Heart left ventricle (tissue), 16 donors: ENCODE data around the gene PLCB3. TPM values are rescaled to one million over a fixed set of nuclear protein-coding genes. Genes with fewer than 3 reads are reported as not detected.

ENCODE experiments used
- ATAC-seq, 4 donors: fragments of 200-7000 bp; cut with Tn5 transposase; one replicate each; pipeline ENCODE4 v1.9.1; 2020 to 2022; ENCODE audit warnings: moderate library complexity in 4 of 4, mild to moderate bottlenecking in 3 of 4, moderate number of reproducible peaks in 1 of 4
- DNase-seq, 5 donors: peaks; one replicate each; pipeline ENCODE4 v3.0.0-alpha.2; 2020
- H3K27ac ChIP-seq, 12 donors: fragments of 200-600 bp; sonication (generic) in 4 of 12; one replicate each; pipeline versions ENCODE4 v1.5.0 to v1.8.0; 2016 to 2022; ENCODE audit warnings: mild to moderate bottlenecking in 2 of 12
- H3K27me3 ChIP-seq, 9 donors: fragments of 200-600 bp; sonication (generic) in 2 of 9; one replicate each; pipeline versions ENCODE4 v1.5.1 to v1.8.0; 2016 to 2022; ENCODE audit warnings: mild to moderate bottlenecking in 3 of 9
- H3K36me3 ChIP-seq, 9 donors: fragments of 200-600 bp; sonication (generic) in 2 of 9; one replicate each; pipeline versions ENCODE4 v1.5.0 to v1.8.0; 2018 to 2022; ENCODE audit warnings: mild to moderate bottlenecking in 2 of 9
- H3K4me1 ChIP-seq, 12 donors: fragments of 200-600 bp; sonication (generic) in 4 of 12; one replicate each; pipeline versions ENCODE4 v1.5.0 to v1.8.0; 2016 to 2022; ENCODE audit warnings: mild to moderate bottlenecking in 3 of 12
- H3K4me3 ChIP-seq, 12 donors: fragments of 200-600 bp; sonication (generic) in 4 of 12; one replicate each; pipeline versions ENCODE4 v1.5.0 to v1.8.0; 2017 to 2022; ENCODE audit warnings: mild to moderate bottlenecking in 9 of 12, moderate library complexity in 4 of 12
- H3K9me3 ChIP-seq, 12 donors: fragments of 200-600 bp; sonication (generic) in 4 of 12; one replicate each; pipeline versions ENCODE4 v1.5.0 to v1.8.0; 2016 to 2022; ENCODE audit warnings: mild to moderate bottlenecking in 1 of 12
- CTCF ChIP-seq, 12 donors: fragments of 200-600 bp; sonication (generic) in 4 of 12; IDR thresholded peaks; one replicate each; pipeline versions ENCODE4 v1.5.0 to v1.8.0; 2018 to 2022; ENCODE audit warnings: antibody characterized with exemption in 12 of 12, mild to moderate bottlenecking in 5 of 12
- POLR2A ChIP-seq, 2 donors: fragments of 450-650 bp; IDR thresholded peaks; one replicate each; pipeline ENCODE4 v1.6.1; 2017; ENCODE audit warnings: antibody characterized with exemption in 2 of 2, mild to moderate bottlenecking in 2 of 2, moderate library complexity in 2 of 2
- WGBS, 4 donors: extraction: QIAGEN DNeasy Blood & Tissue Kit in 2 of 4; methylation state at CpG; one replicate each; pipeline versions ENCODE4 v1.1.5 to v1.1.7; 2013 to 2018; 5-methylcytosine and 5-hydroxymethylcytosine counted together
- intact Hi-C, 10 donors: fragments of 100-400 bp; cut with DNase I; formaldehyde crosslinking; loops; one replicate each; pipeline versions ENCODE4 v1.11.1 to v1.14.2; 2022
- polyA plus RNA-seq, 2 donors: library from polyadenylated mRNA; stranded (reverse); fragments of 200-250 nt; gene quantifications; one replicate each; pipeline ENCODE4 v1.2.3, GENCODE V29; 2013
- total RNA-seq, 9 donors: library from RNA; depleted of rRNA in 2 of 9; stranded (reverse); fragments of >200 nt in 2 of 9; fragmentation: NEBNext Ultra II Directional in 3 of 9; extraction: Animal tissue kit (Norgen Biotek cat#: 25700) in 3 of 9; gene quantifications; one replicate each; pipeline versions ENCODE4 v1.1.0 to v1.2.4, GENCODE V29; 2016 to 2023
- donor health status: ischemic (EF 13 %, LVEDD 7.1; RV severe dilation, severe dysfunction).
- donor health status: healthy with polysubstance abuse.
- donor health status: DM: no; HTN: yes; CAD: no.
- donor health status: DM: no; HTN: no; CAD: no.
- donor health status: ischemic (EF 25% LVEDD 6.9; RV normal size, moderate dysfunction).
- donor health status: ischemic (EF 25% LVEDD 5.7; RV mildly dilated, moderate dysfunction).
- donor health status: healthy.
- donor health status: DM: yes; HTN: yes; CAD: no.
- donor health status: ischemic (EF 35%, LVEDD 5.7; RV mildly dilated, moderate dysfunction).
- donor health status: nonischemic (EF 11% LVEDD 7.7; RV severe dilation, severe dysfunction).
- donor health status: DM: yes; HTN: yes; CAD: no.
- donor health status: PGD.
- donor health status: ischemic (EF 29% LVEDD 5.4; RV normal size, mild dysfunction).
- donor health status: nonischemic (EF 23%, LVEDD 6.1; RV moderate dilation, normal function).

The PLCB3 gene
- total and polyA plus RNA-seq, 11 donors: 7.4 to 19.1 (median 9.8) TPM

- no peaks in the 10 kb centered on the region for H3K9me3 ChIP-seq
- no peak overlapping the region for H3K27ac ChIP-seq
- DNase-seq: no peak
- H3K4me3 ChIP-seq: no peak overlapping the region
- ATAC-seq: no peak
- TF ChIP-seq POLR2A (IDR thresholded peaks at IDR 0.05) (no peak), CTCF (IDR thresholded peaks at IDR 0.05) (no peak)
- no peaks in the 10 kb centered on the region for H3K27me3 ChIP-seq
- intact Hi-C loops: loop anchor here in 2 of 10 donors (5.0 to 10.0 kb wide), 2 partner anchors 38 to 46 kb away; partner anchors contain the start of genes CATSPERZ (in 1 of the 2) and ESRRA (in 1 of the 2)
- peaks cover 0 to 98% (median 81%) of the 10 kb centered on the region in 9 donors for H3K36me3 ChIP-seq
- H3K4me1 ChIP-seq: peaks cover 0 to 4% (median 0%) of the 10 kb centered on the region in 12 donors
- WGBS, 4 donors: 92 to 96% (median 94%) methylated on average over 16 to 32 of the region's 32 CpGs
Measured at GRCh38 chr11:64258946-64259532, 7.7 kb downstream of the PLCB3 start.

- H3K4me3 ChIP-seq: no peak overlapping the region
- H3K27ac ChIP-seq: no peak overlapping the region
- no peaks in the 10 kb centered on the region for H3K4me1 ChIP-seq
- TF ChIP-seq CTCF (IDR thresholded peaks at IDR 0.05) (no peak), POLR2A (IDR thresholded peaks at IDR 0.05) (no peak)
- peaks cover 0 to 100% (median 84%) of the 10 kb centered on the region in 9 donors for H3K36me3 ChIP-seq
- H3K27me3 ChIP-seq: no peaks in the 10 kb centered on the region
- no peaks in the 10 kb centered on the region for H3K9me3 ChIP-seq
- 89 to 95% (median 90%) methylated on average over 4 of the region's 4 CpGs for WGBS, 4 donors
- intact Hi-C loops: loop anchor here in 2 of 10 donors (5.0 to 10.0 kb wide), 2 partner anchors 38 to 45 kb away; partner anchors contain the start of genes CATSPERZ (in 1 of the 2) and ESRRA (in 1 of the 2)
- DNase-seq (no peak), ATAC-seq (no peak)
Measured at GRCh38 chr11:64259533-64260067, 8.3 kb downstream of the PLCB3 start.

- H3K9me3 ChIP-seq: no peaks in the 10 kb centered on the region
- TF ChIP-seq CTCF (IDR thresholded peaks at IDR 0.05) (no peak), POLR2A (IDR thresholded peaks at IDR 0.05) (no peak)
- DNase-seq: peak in 1 of 5 donors; percentile 47
- no peaks in the 10 kb centered on the region for H3K27me3 ChIP-seq
- H3K4me1 ChIP-seq: no peaks in the 10 kb centered on the region
- ATAC-seq: no peak
- intact Hi-C loops: no loop called here
- no peak overlapping the region for H3K4me3 ChIP-seq
- peaks cover 0 to 99% (median 82%) of the 10 kb centered on the region in 9 donors for H3K36me3 ChIP-seq
- H3K27ac ChIP-seq: no peak overlapping the region
- 93 to 98% (median 95%) methylated on average over 6 of the region's 6 CpGs for WGBS, 4 donors
Measured at GRCh38 chr11:64260147-64260708, 8.9 kb downstream of the PLCB3 start.

- H3K27me3 ChIP-seq: no peaks in the 10 kb centered on the region
- 87 to 92% (median 91%) methylated on average over 12 to 18 of the region's 18 CpGs for WGBS, 4 donors
- no peak for TF ChIP-seq POLR2A (IDR thresholded peaks at IDR 0.05)
- TF ChIP-seq CTCF (IDR thresholded peaks at IDR 0.05): no peak
- no peak overlapping the region for H3K4me3 ChIP-seq
- H3K4me1 ChIP-seq: peaks cover 0 to under 1% (median 0%) of the 10 kb centered on the region in 12 donors
- H3K27ac ChIP-seq: no peak overlapping the region
- intact Hi-C loops: no loop called here
- ATAC-seq (no peak), DNase-seq (peak in 1 of 5 donors; percentile 31)
- H3K36me3 ChIP-seq: peaks cover 0 to 99% (median 82%) of the 10 kb centered on the region in 9 donors
- no peaks in the 10 kb centered on the region for H3K9me3 ChIP-seq
Measured at GRCh38 chr11:64261556-64262080, 10.3 kb downstream of the PLCB3 start.
